ENCODE measurements around the gene IL32.
"Not testable (repeated sequence)": the region's sequence is repeated elsewhere in the genome, so short reads cannot be mapped to it uniquely, and the experiment has no call there.

The IL32 gene

DNA sequence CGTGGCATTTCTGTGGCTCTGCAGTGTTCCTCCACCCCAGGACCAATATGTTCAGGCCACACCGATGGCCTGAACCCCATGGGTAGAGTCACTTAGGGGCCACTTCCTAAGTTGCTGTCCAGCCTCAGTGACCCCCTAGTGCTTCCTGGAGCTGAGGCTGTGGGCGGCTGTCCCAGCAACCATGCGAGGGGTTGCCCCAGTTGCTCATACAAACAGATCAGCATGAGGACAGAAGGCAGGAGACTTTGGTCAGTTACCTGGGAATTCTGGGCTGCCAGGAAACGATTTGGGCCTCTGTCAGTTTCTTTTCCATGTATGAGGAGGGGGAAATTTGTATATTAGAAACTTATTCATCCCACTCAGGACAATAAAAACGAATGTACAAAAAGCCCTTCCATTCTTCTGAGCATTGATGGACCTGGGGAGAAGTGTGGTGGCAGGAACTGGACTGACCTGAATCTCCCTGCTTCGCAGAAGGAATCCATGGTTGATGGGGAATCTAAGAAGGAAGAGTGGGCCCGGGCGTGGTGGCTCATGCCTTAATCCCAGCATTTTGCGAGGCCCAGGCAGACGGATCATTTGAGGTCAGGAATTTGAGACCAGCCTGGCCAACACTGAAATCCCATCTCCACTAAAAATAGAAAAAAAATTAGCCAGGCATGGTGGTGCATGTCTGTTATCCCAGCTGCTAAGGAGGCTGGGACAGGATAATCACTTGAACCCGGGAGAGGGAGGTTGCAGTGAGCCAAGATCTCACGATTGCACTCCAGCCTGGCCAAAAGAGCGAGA, 4.9 kb upstream of the IL32 start:
- Histone ChIP-seq H3K27ac (peak overlapping the region in 13 of 21 experiments; percentile 8 to 96 (median 91)), H3K4me3 (no peak overlapping the region)

DNA sequence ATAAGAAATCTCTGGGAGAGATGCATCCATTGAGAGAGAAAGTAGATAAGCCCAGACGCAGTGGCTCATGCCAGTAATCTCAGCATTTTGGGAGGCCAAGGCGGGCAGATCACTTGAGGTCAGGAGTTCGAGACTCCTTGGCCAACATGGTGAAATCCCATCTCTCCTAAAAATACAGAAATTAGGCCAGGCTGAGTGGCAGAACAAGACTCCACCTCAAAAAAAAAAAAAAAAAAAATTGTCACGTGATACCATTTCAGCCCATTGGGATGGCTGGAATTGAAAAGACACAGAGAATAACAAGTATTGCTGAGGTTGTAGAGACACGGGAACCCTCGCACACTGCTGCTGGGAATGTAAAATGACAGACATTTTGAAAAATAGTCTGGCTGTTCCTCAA, 2.9 kb upstream of the IL32 start:
- H3K4me3 ChIP-seq, result no peak overlapping the region

DNA sequence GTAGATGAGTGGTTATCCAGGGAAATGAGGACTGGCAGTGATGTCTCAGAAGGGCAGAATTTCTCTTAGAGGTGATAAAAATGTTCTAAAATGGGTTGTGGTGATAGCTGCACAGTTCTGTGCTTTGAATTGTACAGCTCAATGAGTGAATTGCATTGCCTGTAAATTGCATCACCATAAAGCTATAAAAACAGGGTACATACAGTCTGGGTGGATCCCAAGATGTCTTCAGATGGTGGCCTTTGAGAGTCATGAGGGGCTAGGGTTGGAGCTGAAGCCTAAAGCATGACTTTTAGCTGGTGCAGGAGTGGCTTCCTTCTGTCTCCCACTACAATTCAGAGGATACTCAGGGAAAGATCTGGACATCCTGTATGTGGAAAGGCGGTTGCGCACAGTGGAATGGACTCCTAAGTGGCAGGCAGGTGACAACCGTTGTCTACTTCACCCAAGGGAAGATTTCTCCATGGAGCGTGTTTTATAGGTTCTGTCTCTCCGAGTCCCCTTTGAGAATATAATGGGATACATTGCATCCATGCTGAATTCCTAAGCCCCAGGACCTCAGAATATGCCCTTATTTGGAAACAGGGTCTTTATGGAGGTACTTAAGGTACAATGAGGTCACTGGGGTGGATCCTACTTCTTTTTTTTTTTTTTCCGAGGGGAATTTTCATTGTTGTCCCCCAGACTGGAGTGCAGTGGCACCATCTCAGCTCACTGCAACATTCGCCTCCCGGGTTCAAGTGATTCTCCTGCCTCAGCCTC, 1.6 kb upstream of the IL32 start:
- H3K4me3 ChIP-seq, result no peak overlapping the region
- H3K27ac ChIP-seq, result peak overlapping the region in 4 of 21 experiments; percentile 80 to 95 (median 89)

More for the DNA sequence above, 2.9 kb upstream of the IL32 start:
- no peak overlapping the region for H3K27ac ChIP-seq

DNA sequence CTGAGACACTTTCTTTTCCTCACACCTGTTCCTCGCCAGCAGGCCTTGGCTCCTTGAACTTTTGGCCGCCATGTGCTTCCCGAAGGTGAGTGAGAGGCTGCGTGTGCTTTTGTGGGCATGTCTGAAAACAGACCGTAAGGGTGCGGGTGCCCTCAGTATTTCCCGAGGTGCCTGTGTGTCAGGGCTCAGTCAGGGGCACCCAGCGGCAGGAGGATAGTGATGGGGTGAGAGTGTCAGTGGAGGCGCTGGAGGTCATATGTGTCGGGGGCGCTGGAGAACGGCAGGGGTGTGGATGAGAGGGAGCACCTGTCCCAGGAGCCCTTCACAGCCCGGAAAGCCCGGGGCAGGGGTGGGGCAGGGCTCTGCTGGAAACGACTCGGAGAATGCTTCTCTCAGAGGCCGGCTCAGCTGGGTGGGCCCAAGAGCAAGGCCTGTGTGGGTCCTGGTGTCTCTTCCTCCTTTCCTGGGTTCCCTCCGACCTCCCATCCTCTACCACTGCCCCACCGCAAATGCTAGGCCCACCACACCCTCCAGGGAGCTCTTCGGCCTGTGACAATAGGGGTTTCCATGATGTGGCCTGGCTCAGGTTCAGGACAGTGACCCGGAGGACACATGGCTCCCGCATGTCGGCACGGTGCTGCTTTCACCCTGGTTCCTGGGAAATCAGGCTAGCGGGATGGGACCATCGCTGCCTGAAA, 451 bp downstream of the IL32 start:
- peak overlapping the region; percentile 34 to 49 (median 38) for H3K4me3 ChIP-seq

GRCh38 chr16:3066440-3066748, 954 bp downstream of the IL32 start:
- Histone ChIP-seq H3K4me3 (peak overlapping the region; percentile 34 to 49 (median 38)), H3K27ac (peak overlapping the region in 16 of 21 experiments; percentile 12 to 95 (median 68))

More for the DNA sequence above, 451 bp downstream of the IL32 start:
- peak overlapping the region in 20 of 21 experiments; percentile 28 to 95 (median 66) for H3K27ac ChIP-seq

- Histone ChIP-seq H3K27ac (peak overlapping the region in 9 of 21 experiments; percentile 18 to 95 (median 85)), H3K4me3 (peak overlapping the region in 5 of 7 experiments; percentile 34 to 49 (median 45))
Observed at GRCh38 chr16:3068487-3068886, 3.0 kb downstream of the IL32 start.

- not testable (repeated sequence) for H3K27ac ChIP-seq, H3K4me3 ChIP-seq
Observed at GRCh38 chr16:3069146-3069545, 3.7 kb downstream of the IL32 start.

DNA sequence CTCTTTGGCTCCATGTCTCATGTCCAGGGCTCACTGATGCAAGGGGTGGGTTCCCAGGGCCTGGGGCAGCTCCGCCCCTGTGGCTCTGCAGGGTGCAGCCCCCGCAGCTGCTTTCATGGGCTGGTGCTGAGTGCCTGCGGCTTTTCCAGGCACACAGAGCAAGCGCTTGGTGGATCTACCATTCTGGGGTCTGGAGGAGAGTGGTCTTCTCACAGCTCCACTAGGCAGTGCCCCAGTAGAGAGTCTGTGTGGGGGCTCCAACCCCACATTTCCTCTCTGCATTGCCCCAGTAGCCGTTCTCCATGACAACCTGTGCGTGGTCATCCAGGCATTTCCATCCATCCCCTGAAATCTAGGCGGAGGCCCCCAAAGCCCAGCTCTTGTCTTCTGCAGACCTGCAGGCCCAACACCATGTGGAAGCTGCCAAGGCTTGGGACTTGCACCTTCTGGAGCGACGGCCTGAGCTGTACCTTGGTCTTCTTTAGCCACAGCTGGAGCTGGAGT, 5.2 kb downstream of the IL32 start:
- peak overlapping the region in 3 of 21 experiments; percentile 1 to 97 (median 48) for H3K27ac ChIP-seq
- no peak overlapping the region for H3K4me3 ChIP-seq

- H3K4me3 ChIP-seq, result no peak overlapping the region
Observed at GRCh38 chr16:3071655-3072054, 6.2 kb downstream of the IL32 start.

DNA sequence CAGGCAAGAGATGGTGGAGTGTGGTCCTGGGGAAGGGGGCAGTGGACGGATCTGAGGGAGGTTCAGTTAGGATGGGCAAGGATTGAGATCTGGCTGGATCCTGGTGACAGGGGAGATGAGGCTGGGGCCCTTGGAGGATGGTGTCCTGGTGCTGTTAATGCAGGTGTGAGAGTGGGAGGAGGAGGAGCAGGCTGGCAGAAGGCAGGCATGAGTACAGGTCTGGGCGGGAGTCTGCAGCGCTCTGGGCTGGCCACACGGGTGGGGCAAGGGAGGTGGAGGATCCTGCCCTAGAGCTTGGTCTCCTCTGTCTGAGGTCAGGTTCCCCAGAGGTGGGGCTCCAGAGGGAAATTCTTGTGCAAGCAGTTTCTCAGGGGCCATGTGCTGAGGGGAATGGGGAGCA, 6.7 kb downstream of the IL32 start:
- not testable (repeated sequence) for H3K4me3 ChIP-seq
- H3K27ac ChIP-seq, result peak overlapping the region in 4 of 21 experiments; percentile 7 to 97 (median 38)

More at GRCh38 chr16:3071655-3072054, 6.2 kb downstream of the IL32 start:
- peak overlapping the region in 5 of 21 experiments; percentile 7 to 97 (median 29) for H3K27ac ChIP-seq

DNA sequence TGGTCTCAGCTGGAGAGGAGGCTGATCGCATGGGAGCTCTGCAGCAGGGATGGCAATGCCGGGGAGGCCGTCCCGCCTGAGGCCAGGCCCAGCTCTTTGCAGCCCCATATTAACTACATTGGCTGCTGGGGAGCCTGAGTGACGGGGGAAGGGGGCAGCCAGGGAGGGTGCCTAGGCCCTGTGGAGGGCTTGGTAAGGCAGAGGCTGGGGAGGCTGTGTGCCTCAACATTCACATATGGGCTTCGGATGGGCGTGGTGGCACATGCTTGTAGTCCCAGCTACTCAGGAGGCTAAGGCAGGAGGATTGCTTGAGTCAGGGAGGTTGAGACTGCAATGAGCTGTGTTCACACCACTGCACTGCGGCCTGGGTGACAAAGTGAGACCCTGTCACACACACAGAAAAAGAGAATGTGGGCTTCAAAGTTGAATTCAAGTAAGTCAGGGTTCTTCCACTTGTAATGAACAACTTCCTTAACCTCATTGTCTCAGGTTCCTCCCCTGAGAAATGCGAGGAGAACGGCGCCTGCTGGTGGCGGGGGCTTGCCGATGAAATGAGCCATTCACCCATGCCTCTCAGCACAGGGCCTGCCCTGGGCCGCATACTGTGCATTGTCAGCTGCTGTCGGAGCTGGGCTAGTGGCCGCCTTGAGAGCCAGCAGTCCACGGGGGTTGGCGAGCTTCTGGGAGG, 7.3 kb downstream of the IL32 start:
- peak overlapping the region in 7 of 21 experiments; percentile 60 to 97 (median 89) for H3K27ac ChIP-seq

GRCh38 chr16:3073448-3073847, 8.0 kb downstream of the IL32 start:
- no peak overlapping the region for H3K4me3 ChIP-seq
- peak overlapping the region in 10 of 21 experiments; percentile 17 to 97 (median 70) for H3K27ac ChIP-seq

More for the DNA sequence above, 7.3 kb downstream of the IL32 start:
- not testable (repeated sequence) for H3K4me3 ChIP-seq

GRCh38 chr16:3074860-3075522, 9.6 kb downstream of the IL32 start:
- peak overlapping the region in 17 of 21 experiments; percentile 1 to 97 (median 79) for H3K27ac ChIP-seq
- no peak overlapping the region for H3K4me3 ChIP-seq

DNA sequence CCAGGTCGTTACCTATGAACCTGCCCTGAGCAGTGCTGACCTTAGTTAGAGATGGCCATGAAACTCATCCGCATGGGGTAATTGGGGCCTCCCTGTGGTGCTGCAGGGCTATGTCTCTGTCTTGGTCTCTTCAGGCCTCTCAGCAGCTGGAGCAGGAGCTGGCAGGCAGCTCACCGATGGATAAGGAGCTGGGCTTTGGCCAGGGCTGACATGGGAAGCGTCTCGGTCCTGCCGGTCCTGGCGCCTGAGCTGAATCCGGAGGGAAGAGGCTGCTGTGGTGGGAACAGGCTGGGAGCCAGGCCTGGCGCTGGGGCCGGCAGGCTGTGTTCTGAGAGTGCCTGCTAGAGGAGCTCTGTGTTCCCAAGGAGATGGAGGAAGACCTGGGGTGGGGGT, 10.1 kb downstream of the IL32 start:
- Histone ChIP-seq H3K27ac (peak overlapping the region in 17 of 21 experiments; percentile 1 to 97 (median 79)), H3K4me3 (no peak overlapping the region)

DNA sequence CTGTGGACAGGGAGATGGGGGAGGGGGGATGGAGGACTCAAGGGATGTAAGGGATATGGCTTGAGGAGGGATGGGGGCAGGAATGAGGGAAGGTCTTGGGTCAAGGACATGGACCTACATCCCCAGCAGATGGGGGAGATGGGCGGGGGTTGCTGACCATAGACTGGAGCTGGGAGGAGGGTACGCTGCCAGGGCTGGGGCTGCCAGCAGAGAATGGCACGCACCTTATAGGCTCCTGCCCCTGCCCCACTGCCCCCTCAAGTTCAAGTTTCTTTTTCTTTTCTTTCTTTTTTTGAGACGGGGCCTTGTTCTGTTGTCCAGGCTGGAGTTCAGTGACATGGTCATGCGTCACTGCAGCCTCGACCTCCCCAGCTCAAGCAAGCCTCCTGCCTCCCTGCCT, 10.5 kb downstream of the IL32 start:
- not testable (repeated sequence) for H3K4me3 ChIP-seq
- H3K27ac ChIP-seq, result peak overlapping the region in 15 of 21 experiments; percentile 1 to 97 (median 81)

DNA sequence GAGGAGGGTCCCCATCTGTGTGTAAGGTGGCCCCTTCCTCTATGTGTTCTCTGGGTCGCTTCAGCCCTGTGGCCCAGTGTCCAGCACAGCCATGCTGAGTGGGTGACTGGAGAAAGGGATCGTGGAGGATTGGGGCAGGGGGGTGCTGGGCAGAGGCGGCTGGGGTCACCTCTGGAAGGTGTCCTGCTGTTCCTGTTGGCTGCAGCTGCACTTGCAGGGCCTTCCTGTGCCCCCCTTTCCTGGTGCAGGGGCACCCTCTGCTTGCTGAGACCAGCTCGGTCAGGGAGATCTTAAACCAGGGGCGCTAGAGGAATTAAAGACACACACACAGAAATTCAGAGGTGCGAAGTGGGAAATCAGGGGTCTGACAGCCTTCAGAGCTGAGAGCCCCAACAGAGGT, 11.1 kb downstream of the IL32 start:
- H3K27ac ChIP-seq, result peak overlapping the region in 13 of 21 experiments; percentile 1 to 97 (median 81)
- H3K4me3 ChIP-seq, result no peak overlapping the region

DNA sequence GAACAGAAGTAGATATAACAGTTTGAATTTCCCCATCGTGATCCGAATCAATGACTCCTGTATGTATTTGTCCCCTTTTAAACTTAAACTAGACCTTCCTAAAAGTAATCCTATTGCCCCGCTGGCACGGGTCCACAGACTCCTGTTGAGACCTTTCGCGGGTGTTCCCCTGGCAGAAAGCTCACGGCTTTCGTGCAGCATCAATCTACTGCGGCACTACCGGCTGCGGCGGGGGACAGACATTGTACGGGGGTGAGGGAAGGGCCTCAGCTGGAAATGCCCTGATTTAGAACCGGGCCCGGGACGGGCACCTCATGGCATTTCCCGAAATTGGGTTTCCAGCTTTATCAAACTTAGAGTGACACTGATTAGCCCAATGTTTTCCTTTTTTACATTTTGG, 14.6 kb downstream of the IL32 start:
- Histone ChIP-seq H3K27ac (peak overlapping the region in 2 of 21 experiments; percentile 0 to 20), H3K4me3 (no peak overlapping the region)

DNA sequence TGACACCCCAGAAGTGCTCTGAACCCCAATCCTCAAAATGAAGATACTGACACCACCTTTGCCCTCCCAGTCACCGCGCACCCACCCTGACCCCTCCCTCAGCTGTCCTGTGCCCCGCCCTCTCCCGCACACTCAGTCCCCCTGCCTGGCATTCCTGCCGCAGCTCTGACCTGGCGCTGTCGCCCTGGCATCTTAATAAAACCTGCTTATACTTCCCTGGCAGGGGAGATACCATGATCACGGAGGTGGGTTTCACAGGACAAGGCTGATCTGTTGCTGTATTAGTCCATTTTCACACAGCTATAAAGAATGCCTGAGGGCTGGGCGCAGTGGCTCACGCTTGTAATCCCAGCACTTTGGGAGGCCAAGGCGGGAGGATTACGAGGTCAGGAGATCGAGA, 16.5 kb downstream of the IL32 start:
- not testable (repeated sequence) for H3K27ac ChIP-seq, H3K4me3 ChIP-seq

- not testable (repeated sequence) for H3K27ac ChIP-seq, H3K4me3 ChIP-seq
Observed at GRCh38 chr16:3083408-3083807, 18.0 kb downstream of the IL32 start.

Measured in skin epidermis (tissue), 12 donors.